Left colon (tissue), 2 donors: ENCODE data around the gene PAFAH1B1. TPM values are rescaled to one million over a fixed set of nuclear protein-coding genes. Genes with fewer than 3 reads are reported as not detected.
A peak's percentile ranks its signal among the peaks of the same experiment; 100 is the strongest.
"Not testable (repeated sequence)": the region's sequence is repeated elsewhere in the genome, so short reads cannot be mapped to it uniquely, and the experiment has no call there.

Source experiments
- ATAC-seq: fragments of 200-7000 bp; cut with Tn5 transposase; one replicate; pipeline ENCODE4 v1.9.1; 2020; ENCODE audit warnings: mild to moderate bottlenecking, moderate library complexity
- DNase-seq, 2 donors: peaks; one replicate each; pipeline ENCODE4 v3.0.0-alpha.2; 2020
- intact Hi-C, 2 donors: fragments of 100-400 bp; cut with DNase I in 1 of 2; cut with micrococcal nuclease in 1 of 2; formaldehyde crosslinking; loops; one replicate each; pipeline versions ENCODE4 v1.11.2 to v1.14.0; 2022; cut with DNase I, micrococcal nuclease
- total RNA-seq, 2 donors: library from RNA; stranded (reverse); fragmentation: NEBNext Ultra II Directional; extraction: Animal tissue kit (Norgen Biotek cat#: 25700); gene quantifications; one replicate each; pipeline ENCODE4 v1.2.1, GENCODE V29; 2021
- donor health status: DM: no; HTN: no; CAD: no.
- donor health status: DM: yes; HTN: yes; CAD: no.

The PAFAH1B1 gene
- total RNA-seq, 2 donors from 2014 or later = 117 to 120 TPM

GRCh38 chr17:2624292-2624731 is 30.9 kb downstream of the PAFAH1B1 start:
- ATAC-seq = no peak
- DNase-seq = no peak
- intact Hi-C loops = no loop called here

DNA sequence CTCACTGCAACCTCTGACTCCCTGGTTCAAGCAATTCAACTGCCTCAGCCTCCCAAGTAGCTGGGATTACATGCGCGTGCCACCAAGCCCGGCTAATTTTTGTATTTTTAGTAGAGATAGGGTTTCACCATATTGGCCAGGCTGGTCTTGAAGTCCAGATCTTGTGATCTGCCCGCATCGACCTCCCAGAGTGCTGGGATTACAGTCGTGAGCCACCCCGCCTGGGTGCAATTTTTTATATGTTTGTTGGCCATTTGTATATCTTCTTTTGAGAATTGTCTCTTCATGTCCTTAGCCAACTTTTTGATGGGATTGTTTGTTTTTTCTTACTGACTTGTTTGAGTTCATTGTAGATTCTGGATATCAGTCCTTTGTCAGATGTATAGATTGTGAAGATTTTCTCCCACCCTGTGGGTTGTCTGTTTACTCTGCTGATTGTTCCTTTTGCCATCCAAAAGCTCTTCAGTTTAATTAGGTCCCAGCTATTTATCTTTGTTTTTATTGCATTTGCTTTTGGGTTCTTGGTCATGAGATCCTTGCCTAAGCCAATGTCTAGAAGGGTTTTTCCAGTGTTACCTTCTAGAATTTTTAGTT is 33.3 kb downstream of the PAFAH1B1 start:
- intact Hi-C loops, DNase-seq, ATAC-seq: not testable (repeated sequence)

DNA sequence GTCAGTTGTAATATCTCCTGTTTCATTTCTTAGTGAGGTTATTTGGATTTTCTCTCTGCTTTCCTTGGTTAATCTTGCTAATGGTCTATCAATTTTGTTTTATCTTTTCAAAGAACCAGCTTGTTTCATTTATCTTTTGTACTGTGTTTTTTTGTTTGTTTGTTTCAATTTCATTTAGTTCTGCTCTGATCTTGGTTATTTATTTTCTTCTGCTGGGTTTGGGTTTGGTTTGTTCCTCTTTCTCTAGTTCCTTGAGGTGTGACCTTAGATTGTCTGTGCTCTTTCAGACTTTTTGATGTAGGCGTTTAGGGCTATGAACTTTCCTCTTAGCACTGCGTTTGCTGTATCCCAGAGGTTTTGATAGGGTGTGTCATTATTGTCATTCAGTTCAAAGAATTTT is 35.5 kb downstream of the PAFAH1B1 start:
- intact Hi-C loops, DNase-seq, ATAC-seq: not testable (repeated sequence)

DNA sequence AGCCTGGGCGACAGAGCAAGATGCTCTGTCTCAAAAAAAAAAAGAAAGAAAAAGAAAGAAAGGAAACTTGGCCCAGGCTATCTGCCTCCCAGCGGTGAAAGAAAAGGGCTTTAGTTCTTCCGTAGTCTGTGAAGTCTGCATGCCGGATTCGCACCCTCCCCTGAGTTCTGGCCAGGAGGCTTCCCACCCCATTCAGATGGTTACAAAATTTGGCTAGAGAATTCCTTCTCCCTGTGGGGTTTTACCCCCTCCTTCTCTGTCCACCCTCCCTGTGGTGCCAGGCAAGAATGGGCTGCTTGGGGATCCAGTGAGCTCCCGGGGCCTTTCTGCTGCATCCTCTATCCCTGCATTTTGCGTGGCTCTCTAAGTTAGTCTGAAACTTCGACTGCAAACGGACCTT is 37.8 kb downstream of the PAFAH1B1 start:
- DNase-seq (no peak), ATAC-seq (no peak)
- intact Hi-C loops = no loop called here

GRCh38 chr17:2634361-2634960 is 41.0 kb downstream of the PAFAH1B1 start:
- DNase-seq (peak in 1 of 2 donors; percentile 33), ATAC-seq (peak; percentile 83)
- intact Hi-C loops = no loop called here

- intact Hi-C loops = no loop called here
- DNase-seq (no peak), ATAC-seq (no peak)
Measured at GRCh38 chr17:2635241-2635640, 41.8 kb downstream of the PAFAH1B1 start.

DNA sequence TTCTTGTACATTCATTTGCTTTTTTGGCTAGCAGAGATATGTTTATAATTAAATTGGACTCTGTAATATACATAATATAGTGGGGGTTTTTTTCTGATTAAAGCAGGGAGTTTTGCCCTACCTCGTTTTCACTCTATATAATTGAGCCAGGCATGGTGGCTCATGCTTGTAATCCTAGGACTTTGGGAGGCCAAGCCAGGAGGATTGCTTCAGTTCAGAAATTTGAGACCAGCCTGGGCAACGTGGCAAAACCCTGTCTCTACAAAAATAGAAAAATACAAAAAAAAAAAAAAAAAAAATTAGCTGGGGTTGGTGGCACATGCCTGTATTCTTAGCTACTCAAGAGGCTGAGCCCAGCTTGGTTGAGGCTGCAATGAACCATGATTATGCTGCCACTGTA is 42.2 kb downstream of the PAFAH1B1 start:
- intact Hi-C loops = no loop called here
- ATAC-seq (no peak), DNase-seq (no peak)

- DNase-seq = no peak
- intact Hi-C loops = no loop called here
- no peak for ATAC-seq
Measured at GRCh38 chr17:2636169-2636930, 42.9 kb downstream of the PAFAH1B1 start.

GRCh38 chr17:2637422-2637821 is 44.0 kb downstream of the PAFAH1B1 start:
- DNase-seq (no peak), ATAC-seq (no peak)
- intact Hi-C loops = no loop called here

DNA sequence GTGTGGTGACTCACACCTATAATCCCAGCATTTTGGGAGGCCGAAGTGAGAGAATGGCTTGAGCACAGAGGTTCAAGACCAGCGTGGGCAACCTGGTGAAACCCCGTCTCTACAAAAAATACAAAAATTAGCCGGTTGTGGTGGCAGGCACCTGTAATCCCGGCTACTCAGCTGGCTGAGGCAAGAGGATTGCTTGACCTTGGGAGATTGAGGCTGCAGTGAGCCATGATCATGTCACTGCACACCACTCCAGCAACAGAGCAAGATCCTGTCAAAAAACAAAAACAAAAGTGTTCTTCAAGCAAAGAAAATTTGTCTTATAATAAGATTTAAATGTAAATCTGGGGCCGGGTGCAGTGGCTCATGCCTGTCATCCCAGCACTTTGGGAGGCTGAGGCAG is 51.5 kb downstream of the PAFAH1B1 start:
- intact Hi-C loops = no loop called here
- DNase-seq (no peak), ATAC-seq (no peak)

GRCh38 chr17:2647957-2648356 is 54.5 kb downstream of the PAFAH1B1 start:
- intact Hi-C loops = no loop called here
- no peak for ATAC-seq

GRCh38 chr17:2649191-2649590 is 55.7 kb downstream of the PAFAH1B1 start:
- no peak for DNase-seq
- ATAC-seq = no peak
- intact Hi-C loops = no loop called here

More at GRCh38 chr17:2647957-2648356, 54.5 kb downstream of the PAFAH1B1 start:
- no peak for DNase-seq

- DNase-seq, ATAC-seq, intact Hi-C loops: not testable (repeated sequence)
Measured at GRCh38 chr17:2652911-2653310, 59.5 kb downstream of the PAFAH1B1 start.

DNA sequence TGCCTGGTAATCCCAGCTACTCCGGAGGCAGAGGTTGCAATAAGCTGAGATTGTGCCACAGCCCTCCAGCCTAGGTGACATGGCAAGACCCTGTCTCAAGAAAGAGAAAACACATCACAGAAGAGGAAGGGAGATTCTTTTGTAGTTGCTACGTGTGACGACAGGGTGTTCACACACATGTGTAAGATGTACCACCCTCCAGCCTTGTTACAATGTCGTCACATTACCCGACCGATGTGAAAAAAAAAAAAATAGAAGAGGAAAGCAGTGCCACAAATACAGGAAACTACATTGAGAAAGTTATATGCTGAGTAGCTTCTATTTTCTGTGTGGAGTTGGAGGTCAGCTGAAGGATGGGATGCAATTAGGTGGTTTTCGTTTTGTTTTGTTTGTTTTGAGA is 62.1 kb downstream of the PAFAH1B1 start:
- ATAC-seq (no peak), DNase-seq (no peak)
- intact Hi-C loops = no loop called here

- no peak for ATAC-seq
- DNase-seq = no peak
- intact Hi-C loops = no loop called here
Measured at GRCh38 chr17:2656283-2656682, 62.8 kb downstream of the PAFAH1B1 start.

DNA sequence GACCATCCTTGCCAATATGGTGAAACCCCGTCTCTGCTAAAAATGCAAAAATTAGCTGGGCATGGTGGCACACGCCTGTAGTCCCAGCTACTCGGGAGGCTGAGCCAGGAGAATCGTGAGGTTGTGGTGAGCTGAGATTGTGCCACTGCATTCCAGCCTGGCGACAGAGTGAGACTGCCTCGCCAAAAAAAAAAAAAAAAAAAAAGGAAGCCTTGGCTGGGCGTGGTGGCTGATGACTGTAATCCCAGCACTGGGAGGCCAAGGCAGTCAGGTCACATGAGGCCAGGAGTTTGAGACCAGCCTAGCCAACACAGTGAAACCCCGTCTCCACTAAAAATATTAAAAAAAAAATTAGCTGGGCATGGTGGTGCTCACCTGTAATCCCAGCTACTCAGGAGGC is 65.9 kb downstream of the PAFAH1B1 start:
- intact Hi-C loops, DNase-seq: not testable (repeated sequence)
- peak; percentile 72 for ATAC-seq

DNA sequence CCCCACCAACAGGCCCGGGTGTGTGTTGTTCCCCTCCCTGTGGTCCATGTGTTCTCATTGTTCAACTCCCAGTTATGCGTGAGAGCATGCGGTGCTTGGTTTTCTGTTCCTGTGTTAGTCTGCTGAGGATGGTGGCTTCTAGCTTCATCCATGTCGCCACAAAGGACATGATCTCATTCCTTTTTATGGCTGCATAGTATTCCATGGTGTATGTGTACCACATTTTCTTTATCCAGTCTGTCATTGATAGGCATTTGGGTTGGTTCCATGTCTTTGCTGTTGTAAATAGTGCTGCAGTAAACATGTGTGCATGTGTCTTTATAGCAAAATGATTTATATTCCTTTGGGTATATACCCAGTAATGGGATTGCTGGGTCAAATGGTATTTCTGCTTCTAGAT is 67.0 kb downstream of the PAFAH1B1 start:
- ATAC-seq, DNase-seq, intact Hi-C loops: not testable (repeated sequence)

DNA sequence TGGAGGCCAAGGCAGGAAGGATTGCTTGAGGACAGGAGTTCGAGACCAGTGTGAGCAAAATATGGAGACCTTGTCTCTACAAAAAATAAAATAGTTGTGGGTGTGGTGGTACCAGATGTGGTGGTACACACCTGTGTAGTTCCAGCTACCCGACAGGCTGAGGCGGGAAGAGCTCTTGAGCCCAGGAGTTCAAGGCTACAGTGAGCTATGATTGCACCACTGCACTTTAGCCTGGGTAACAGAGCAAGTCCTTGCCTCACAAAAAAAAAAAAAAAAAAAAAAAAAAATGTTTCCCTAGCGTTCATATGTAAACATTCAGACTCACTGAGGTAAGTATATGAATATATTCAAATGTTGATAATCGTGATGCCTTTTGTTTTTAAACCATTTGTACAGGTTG is 78.6 kb downstream of the PAFAH1B1 start:
- DNase-seq (no peak), ATAC-seq (no peak)
- intact Hi-C loops = loop anchor here in 1 of 2 donors (10.0 kb wide), 1 partner anchor 77 kb away; the partner anchor contains the start of gene PAFAH1B1

DNA sequence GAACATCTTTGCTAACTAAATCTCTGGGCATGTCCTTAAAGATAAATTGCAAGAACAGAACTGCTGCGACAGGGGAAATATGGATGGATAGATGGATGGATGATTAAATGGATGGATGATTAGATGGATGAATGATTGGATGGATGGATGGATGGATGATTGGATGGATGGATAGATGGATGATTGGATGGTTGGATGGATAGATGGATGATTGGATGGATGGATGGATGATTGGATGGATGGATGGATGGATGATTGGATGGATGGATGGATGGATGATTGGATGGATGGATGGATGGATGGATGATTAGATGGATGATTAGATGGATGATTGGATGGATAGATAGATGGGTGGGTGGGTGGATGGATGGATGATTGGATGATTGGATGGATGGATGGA is 85.8 kb downstream of the PAFAH1B1 start:
- ATAC-seq, DNase-seq: not testable (repeated sequence)
- intact Hi-C loops = loop anchor here in 1 of 2 donors (10.0 kb wide), 1 partner anchor 84 kb away; the partner anchor contains the start of gene PAFAH1B1

GRCh38 chr17:2680961-2681360 is 87.5 kb downstream of the PAFAH1B1 start:
- DNase-seq (no peak), ATAC-seq (no peak)
- intact Hi-C loops = no loop called here
